ENCODE results near the gene SFPQ. TPM values are rescaled to one million over a fixed set of nuclear protein-coding genes. Genes with fewer than 3 reads are reported as not detected.

SFPQ gene
- polyA plus RNA-seq, 1 donor from 2014 or later, result 1,127 TPM

DNA sequence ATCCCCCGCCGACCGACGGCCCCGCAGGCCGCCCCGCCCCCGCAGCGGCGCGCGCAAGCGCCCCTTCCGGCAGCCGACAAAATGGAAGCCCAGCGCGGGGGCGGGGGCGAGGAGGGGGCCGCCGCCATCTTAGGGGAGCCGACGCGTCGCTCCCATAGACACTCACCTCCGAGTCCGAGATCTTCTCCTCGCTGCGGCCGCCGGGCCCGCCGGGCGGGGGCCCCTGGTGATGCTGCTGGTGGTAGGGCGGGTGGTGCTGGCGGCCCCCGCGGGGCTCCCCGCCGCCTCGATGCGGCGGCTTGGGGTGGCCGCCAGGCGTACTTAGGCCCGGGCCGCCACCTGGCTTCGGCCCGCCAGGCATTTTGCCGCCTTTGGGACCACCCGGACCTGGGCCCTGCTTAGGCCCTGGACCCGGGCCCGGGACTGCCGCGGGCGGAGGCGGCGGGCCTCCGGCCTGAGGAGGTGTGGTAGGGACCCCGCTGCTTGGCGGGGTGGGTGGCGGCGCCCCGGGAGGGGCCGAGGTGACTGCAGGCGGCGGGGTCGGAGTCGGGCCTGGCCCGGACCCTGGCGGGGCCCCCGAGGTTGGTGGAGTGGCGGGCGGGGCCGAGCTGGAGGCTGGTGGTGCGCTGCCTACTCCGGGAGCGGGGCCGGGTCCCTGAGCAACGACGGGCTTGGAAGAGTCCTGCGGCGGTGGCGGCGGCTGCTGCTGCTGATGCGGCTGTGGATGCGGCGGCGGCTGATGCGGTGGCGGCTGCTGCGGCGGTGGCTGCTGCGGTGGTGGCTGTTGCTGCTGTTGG lies 691 bp downstream of the SFPQ start:
- peaks cover 47% of the 10 kb centered on the region for H4K20me1 ChIP-seq (ENCODE audit: insufficient read depth)
- H3K4me3 ChIP-seq (ENCODE audit: low read length), result peak overlapping the region; percentile 82
- peak overlapping the region; percentile 100 for H3K9ac ChIP-seq (ENCODE audit: low read length)
- no peak overlapping the region for H3K4me2 ChIP-seq (ENCODE audit: low read length)
- peaks cover 56% of the 10 kb centered on the region for H3K79me2 ChIP-seq (replicated peaks; ENCODE audit: insufficient read depth, low read length)
- no peaks in the 10 kb centered on the region for H3K27me3 ChIP-seq (ENCODE audit: insufficient read depth, low read depth, low read length)
- no peaks in the 10 kb centered on the region for H3K9me3 ChIP-seq (ENCODE audit: low read length)
- H2AFZ ChIP-seq (ENCODE audit: low read depth, low read length), result no peak overlapping the region
- peak overlapping the region; percentile 99 for H3K27ac ChIP-seq (ENCODE audit: low read length)
- TF ChIP-seq, protein P1, sequence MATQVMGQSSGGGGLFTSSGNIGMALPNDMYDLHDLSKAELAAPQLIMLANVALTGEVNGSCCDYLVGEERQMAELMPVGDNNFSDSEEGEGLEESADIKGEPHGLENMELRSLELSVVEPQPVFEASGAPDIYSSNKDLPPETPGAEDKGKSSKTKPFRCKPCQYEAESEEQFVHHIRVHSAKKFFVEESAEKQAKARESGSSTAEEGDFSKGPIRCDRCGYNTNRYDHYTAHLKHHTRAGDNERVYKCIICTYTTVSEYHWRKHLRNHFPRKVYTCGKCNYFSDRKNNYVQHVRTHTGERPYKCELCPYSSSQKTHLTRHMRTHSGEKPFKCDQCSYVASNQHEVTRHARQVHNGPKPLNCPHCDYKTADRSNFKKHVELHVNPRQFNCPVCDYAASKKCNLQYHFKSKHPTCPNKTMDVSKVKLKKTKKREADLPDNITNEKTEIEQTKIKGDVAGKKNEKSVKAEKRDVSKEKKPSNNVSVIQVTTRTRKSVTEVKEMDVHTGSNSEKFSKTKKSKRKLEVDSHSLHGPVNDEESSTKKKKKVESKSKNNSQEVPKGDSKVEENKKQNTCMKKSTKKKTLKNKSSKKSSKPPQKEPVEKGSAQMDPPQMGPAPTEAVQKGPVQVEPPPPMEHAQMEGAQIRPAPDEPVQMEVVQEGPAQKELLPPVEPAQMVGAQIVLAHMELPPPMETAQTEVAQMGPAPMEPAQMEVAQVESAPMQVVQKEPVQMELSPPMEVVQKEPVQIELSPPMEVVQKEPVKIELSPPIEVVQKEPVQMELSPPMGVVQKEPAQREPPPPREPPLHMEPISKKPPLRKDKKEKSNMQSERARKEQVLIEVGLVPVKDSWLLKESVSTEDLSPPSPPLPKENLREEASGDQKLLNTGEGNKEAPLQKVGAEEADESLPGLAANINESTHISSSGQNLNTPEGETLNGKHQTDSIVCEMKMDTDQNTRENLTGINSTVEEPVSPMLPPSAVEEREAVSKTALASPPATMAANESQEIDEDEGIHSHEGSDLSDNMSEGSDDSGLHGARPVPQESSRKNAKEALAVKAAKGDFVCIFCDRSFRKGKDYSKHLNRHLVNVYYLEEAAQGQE (IDR thresholded peaks at IDR 0.05; ENCODE audit: borderline replicate concordance), result no peak
- peak; percentile 42 for TF ChIP-seq MXI1 (conservative IDR thresholded peaks at IDR 0.05; ENCODE audit: poor library complexity, severe bottlenecking)
- TF ChIP-seq POLR2AphosphoS5 (IDR thresholded peaks at IDR 0.05), result peak; percentile 79
- TF ChIP-seq, protein P2, sequence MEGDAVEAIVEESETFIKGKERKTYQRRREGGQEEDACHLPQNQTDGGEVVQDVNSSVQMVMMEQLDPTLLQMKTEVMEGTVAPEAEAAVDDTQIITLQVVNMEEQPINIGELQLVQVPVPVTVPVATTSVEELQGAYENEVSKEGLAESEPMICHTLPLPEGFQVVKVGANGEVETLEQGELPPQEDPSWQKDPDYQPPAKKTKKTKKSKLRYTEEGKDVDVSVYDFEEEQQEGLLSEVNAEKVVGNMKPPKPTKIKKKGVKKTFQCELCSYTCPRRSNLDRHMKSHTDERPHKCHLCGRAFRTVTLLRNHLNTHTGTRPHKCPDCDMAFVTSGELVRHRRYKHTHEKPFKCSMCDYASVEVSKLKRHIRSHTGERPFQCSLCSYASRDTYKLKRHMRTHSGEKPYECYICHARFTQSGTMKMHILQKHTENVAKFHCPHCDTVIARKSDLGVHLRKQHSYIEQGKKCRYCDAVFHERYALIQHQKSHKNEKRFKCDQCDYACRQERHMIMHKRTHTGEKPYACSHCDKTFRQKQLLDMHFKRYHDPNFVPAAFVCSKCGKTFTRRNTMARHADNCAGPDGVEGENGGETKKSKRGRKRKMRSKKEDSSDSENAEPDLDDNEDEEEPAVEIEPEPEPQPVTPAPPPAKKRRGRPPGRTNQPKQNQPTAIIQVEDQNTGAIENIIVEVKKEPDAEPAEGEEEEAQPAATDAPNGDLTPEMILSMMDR (IDR thresholded peaks at IDR 0.05; ENCODE audit: poor library complexity, severe bottlenecking), result peak; percentile 61
- TF ChIP-seq TAF1 (IDR thresholded peaks at IDR 0.05; ENCODE audit: low read depth), result no peak
- TF ChIP-seq EZH2 (IDR thresholded peaks at IDR 0.05; ENCODE audit: borderline replicate concordance, insufficient read depth, low read length, poor library complexity, severe bottlenecking), result no peak
- peak; percentile 36 for TF ChIP-seq SMC3 (conservative IDR thresholded peaks at IDR 0.05; ENCODE audit: poor library complexity)
- peak; percentile 12 for TF ChIP-seq RAD21 (conservative IDR thresholded peaks at IDR 0.05)
- TF ChIP-seq EP300 (conservative IDR thresholded peaks at IDR 0.05; ENCODE audit: poor library complexity, severe bottlenecking), result peak; percentile 62
- peaks cover 22% of the 10 kb centered on the region for H3K36me3 ChIP-seq (ENCODE audit: insufficient read depth, low read length)
- no peaks in the 10 kb centered on the region for H3K9me2 ChIP-seq (ENCODE audit: insufficient read depth, low read length)
- peaks cover 3% of the 10 kb centered on the region for H3F3A ChIP-seq (ENCODE audit: insufficient read depth, low read length, poor library complexity, severe bottlenecking)

DNA sequence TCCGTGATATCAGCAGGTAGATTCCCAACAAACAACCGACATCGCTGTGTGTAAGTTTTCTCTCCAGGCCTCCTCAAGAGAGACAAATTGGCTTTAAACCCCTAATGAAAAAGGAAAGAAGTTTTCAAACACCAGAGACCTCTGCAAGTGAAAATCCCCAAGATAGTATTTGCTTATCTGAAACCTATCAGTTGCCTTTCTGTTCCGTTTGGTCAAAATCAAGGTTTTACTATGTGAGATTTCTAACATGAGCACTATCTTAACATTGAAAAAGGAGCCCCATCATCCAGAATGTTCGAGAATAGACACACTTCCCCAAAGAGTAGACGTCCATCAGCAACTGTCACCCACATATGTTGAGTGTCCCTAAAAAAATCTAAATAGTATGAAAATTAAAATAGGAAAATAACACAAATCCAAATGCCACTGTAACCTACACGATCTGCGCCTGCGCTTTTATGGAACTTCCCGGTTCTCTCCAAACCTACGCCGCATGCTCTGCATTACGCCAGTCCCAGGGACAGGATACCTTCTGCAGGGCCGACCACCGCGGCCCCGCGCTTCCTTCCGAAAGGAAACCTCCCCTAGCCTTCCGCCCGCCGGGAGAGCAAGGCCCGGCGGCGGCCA lies 1.4 kb downstream of the SFPQ start:
- H2AFZ ChIP-seq (ENCODE audit: low read depth, low read length), result no peak overlapping the region
- H3K9me2 ChIP-seq (ENCODE audit: insufficient read depth, low read length), result no peaks in the 10 kb centered on the region
- H3K4me2 ChIP-seq (ENCODE audit: low read length), result peak overlapping the region; percentile 85
- H3K36me3 ChIP-seq (ENCODE audit: insufficient read depth, low read length), result peaks cover 24% of the 10 kb centered on the region
- H3K79me2 ChIP-seq (replicated peaks; ENCODE audit: insufficient read depth, low read length), result peaks cover 63% of the 10 kb centered on the region
- peak overlapping the region; percentile 23 for H3K27ac ChIP-seq (ENCODE audit: low read length)
- H3K9me3 ChIP-seq (ENCODE audit: low read length), result no peaks in the 10 kb centered on the region
- H4K20me1 ChIP-seq (ENCODE audit: insufficient read depth), result peaks cover 54% of the 10 kb centered on the region
- peak overlapping the region; percentile 100 for H3K9ac ChIP-seq (ENCODE audit: low read length)
- TF ChIP-seq EZH2 (IDR thresholded peaks at IDR 0.05; ENCODE audit: borderline replicate concordance, insufficient read depth, low read length, poor library complexity, severe bottlenecking) (no peak), TAF1 (IDR thresholded peaks at IDR 0.05; ENCODE audit: low read depth) (no peak), MXI1 (conservative IDR thresholded peaks at IDR 0.05; ENCODE audit: poor library complexity, severe bottlenecking) (peak; percentile 72)
- TF ChIP-seq, protein P1 (IDR thresholded peaks at IDR 0.05; ENCODE audit: borderline replicate concordance), result no peak
- peaks cover 3% of the 10 kb centered on the region for H3F3A ChIP-seq (ENCODE audit: insufficient read depth, low read length, poor library complexity, severe bottlenecking)
- H3K4me3 ChIP-seq (ENCODE audit: low read length), result peak overlapping the region; percentile 82
- H3K27me3 ChIP-seq (ENCODE audit: insufficient read depth, low read depth, low read length), result no peaks in the 10 kb centered on the region

Data from neural cell (in vitro differentiated cells).